Pons (tissue), 1 donor: ENCODE results near the gene SORBS1.

Source experiments
- DNase-seq: peaks from one replicate; pipeline ENCODE4 v3.0.0-alpha.2; 2016; ENCODE audit warnings: low spot score

Gene SORBS1

GRCh38 chr10:95265572-95265971 lies 295.6 kb downstream of the SORBS1 start:
- no peak for DNase-seq

DNA sequence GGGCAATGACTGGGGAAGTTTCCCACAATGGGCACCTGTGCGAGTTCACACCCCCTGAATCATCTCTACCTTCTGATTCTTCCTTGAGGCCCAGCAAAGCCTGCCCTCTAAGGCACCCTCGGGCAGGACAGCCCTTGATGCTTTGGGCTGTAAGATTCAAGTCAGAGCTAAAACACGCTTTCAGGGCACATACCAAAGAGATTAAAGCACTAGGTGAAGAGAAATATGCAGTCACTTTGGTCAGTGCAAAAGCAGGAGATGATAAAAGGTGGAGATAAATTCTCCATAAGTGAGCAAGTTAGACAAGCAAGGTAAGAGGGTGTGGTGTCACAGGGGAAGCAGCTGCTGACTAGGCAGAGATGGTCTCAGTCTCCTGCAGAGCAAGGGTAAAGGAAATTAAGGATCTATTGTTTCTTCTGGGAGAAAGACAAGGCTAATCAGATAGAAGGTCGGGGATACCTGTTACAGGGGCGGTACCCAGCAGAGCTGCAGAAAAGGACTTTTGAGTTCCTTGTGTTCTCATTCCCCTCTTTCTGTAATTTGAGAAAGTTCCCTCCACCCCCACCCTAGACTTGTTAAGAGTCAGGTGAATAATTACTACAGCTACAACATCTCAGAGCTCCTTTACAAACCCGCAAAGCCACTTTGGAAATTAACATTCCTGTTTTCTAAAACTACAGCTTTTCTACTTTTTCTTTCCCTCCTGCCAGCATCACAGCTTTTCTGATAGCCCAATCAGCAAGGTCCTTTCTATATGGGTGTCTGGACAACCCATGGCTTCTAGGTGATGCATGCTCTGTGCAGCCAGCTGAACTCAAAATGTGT lies 296.7 kb downstream of the SORBS1 start:
- DNase-seq, result no peak

DNA sequence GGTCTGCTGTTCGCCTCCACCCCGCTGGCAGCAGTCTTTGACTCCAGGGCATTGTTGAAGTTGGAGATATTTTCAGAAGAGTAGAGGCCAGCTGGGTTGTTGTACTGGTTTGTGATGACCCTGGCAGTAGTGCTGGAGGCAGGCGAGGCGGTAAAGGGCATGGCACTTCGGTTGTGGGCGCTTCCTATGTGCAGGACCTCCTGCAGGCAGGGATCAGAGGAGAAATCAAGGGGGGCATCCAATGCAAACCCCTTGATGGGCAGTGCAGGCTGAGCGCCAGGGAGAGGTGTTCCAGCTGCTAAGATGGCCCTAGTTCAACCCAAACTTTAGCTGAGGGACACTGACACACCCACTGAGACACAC lies 297.3 kb downstream of the SORBS1 start:
- no peak for DNase-seq

GRCh38 chr10:95262763-95263518 lies 298.2 kb downstream of the SORBS1 start:
- DNase-seq, result no peak

DNA sequence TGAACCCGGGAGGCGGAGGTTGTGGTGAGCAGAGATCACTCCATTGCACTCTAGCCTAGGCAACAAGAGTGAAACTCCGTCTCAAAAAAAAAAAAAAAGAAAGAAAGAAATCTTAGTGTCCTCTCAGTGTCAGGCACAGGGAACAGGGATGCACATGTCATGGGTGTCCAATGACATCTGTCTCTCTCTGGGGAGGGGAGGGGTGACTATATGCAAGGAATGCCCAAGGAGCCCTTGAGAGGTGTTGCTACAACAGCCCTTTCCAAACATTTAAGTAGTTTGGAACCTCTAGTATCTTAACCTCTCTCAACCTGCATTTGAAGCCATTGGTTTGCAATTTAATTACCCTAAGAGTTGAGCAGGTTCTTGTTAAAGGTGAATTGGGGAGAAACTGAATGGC lies 299.2 kb downstream of the SORBS1 start:
- no peak for DNase-seq
